Hepatocyte (in vitro differentiated cells): Measurements from ENCODE around the gene CREB5. TPM values are rescaled to one million over a fixed set of nuclear protein-coding genes. Genes with fewer than 3 reads are reported as not detected.
"Not testable (repeated sequence)": the region's sequence is repeated elsewhere in the genome, so short reads cannot be mapped to it uniquely, and the experiment has no call there.

Source experiments
- DNase-seq: peaks from one replicate; pipeline ENCODE4 v3.0.0-alpha.2; 2016; ENCODE audit warnings: low spot score
- H2AFZ ChIP-seq: fragments of 200-600 bp; sonication (generic); 2 replicates; pipeline ENCODE4 v1.6.0; 2016; ENCODE audit warnings: antibody characterized with exemption, mild to moderate bottlenecking
- H3K27ac ChIP-seq: fragments of 200-600 bp; sonication (generic); 2 replicates; pipeline ENCODE4 v1.5.1; 2016; ENCODE audit warnings: mild to moderate bottlenecking
- H3K27me3 ChIP-seq: fragments of 200-600 bp; sonication (generic); 2 replicates; pipeline ENCODE4 v1.6.1; 2016
- H3K36me3 ChIP-seq: fragments of 200-600 bp; sonication (generic); replicated peaks from 2 replicates; pipeline ENCODE4 v1.5.1; 2016; ENCODE audit warnings: low read depth; ENCODE audit not compliant: insufficient read depth
- H3K4me1 ChIP-seq: fragments of 200-600 bp; sonication (generic); 2 replicates; pipeline ENCODE4 v1.5.1; 2016; ENCODE audit warnings: mild to moderate bottlenecking, moderate library complexity; ENCODE audit not compliant: insufficient read depth
- H3K4me2 ChIP-seq: fragments of 200-600 bp; sonication (generic); 2 replicates; pipeline ENCODE4 v1.6.0; 2016
- H3K4me3 ChIP-seq: fragments of 200-600 bp; sonication (generic); 2 replicates; pipeline ENCODE4 v1.5.1; 2016; ENCODE audit warnings: mild to moderate bottlenecking
- H3K79me2 ChIP-seq: fragments of 200-600 bp; sonication (generic); 2 replicates; pipeline ENCODE4 v1.6.0; 2017; ENCODE audit warnings: mild to moderate bottlenecking
- H3K9me2 ChIP-seq: fragments of 200-600 bp; sonication (generic); replicated peaks from 2 replicates; pipeline ENCODE4 v1.6.0; 2017; ENCODE audit warnings: mild to moderate bottlenecking; ENCODE audit not compliant: insufficient read depth
- H3K9me3 ChIP-seq: fragments of 200-600 bp; sonication (generic); 2 replicates; pipeline ENCODE4 v1.5.1; 2016; ENCODE audit warnings: low read depth, mild to moderate bottlenecking
- H4K20me1 ChIP-seq: fragments of 200-600 bp; sonication (generic); 2 replicates; pipeline ENCODE4 v1.6.0; 2016; ENCODE audit warnings: mild to moderate bottlenecking; ENCODE audit not compliant: insufficient read depth, poor library complexity, severe bottlenecking
- CTCF ChIP-seq: fragments of 200-600 bp; sonication (generic); IDR thresholded peaks from 2 replicates; pipeline ENCODE4 v1.5.1; 2016; ENCODE audit warnings: antibody characterized with exemption, mild to moderate bottlenecking; ENCODE audit not compliant: poor library complexity
- EZH2 ChIP-seq: fragments of 200-600 bp; sonication (generic); IDR thresholded peaks from 2 replicates; pipeline ENCODE4 v1.6.1; 2016; ENCODE audit warnings: antibody characterized with exemption, mild to moderate bottlenecking, borderline replicate concordance
- EZH2phosphoT487 ChIP-seq: fragments of 200-600 bp; sonication (generic); IDR thresholded peaks from one replicate; pipeline ENCODE4 v1.6.1; 2018; ENCODE audit warnings: antibody characterized with exemption, mild to moderate bottlenecking, low read depth, moderate library complexity; ENCODE audit not compliant: unreplicated experiment, severe bottlenecking
- WGBS: methylation state at CpG from one replicate; pipeline ENCODE4 v1.1.6; 2016; ENCODE audit warnings: low lambda C conversion rate; ENCODE audit errors: missing lambda C conversion rate; 5-methylcytosine and 5-hydroxymethylcytosine counted together
- polyA plus RNA-seq: library from polyadenylated mRNA; unstranded; fragments of >200 nt; fragmentation: Nextera tagmentation; extraction: Ambion mirVana; gene quantifications from 2 replicates; pipeline ENCODE4 v1.2.1, GENCODE V29; 2016
- total RNA-seq: library from RNA; depleted of rRNA; stranded (reverse); fragments of >200 nt; gene quantifications from 2 replicates; pipeline ENCODE4 v1.2.3, GENCODE V29; 2014

CREB5 gene
- total and polyA plus RNA-seq, 2 experiments from 2014 or later: 14.0 to 27.9 TPM

- 33% methylated on average over 5 of the region's 5 CpGs for WGBS
- TF ChIP-seq CTCF: no peak
- no peak for TF ChIP-seq EZH2phosphoT487
- TF ChIP-seq EZH2: no peak
- Histone ChIP-seq H3K27ac (peak overlapping the region; percentile 39), H3K36me3 (no peaks in the 10 kb centered on the region), H3K9me2 (no peaks in the 10 kb centered on the region), H3K4me3 (no peak overlapping the region), H4K20me1 (no peaks in the 10 kb centered on the region), H3K4me1 (peaks cover 11% of the 10 kb centered on the region), H3K27me3 (peaks cover 7% of the 10 kb centered on the region), H3K4me2 (peak overlapping the region; percentile 42), H3K9me3 (no peaks in the 10 kb centered on the region), H2AFZ (no peak overlapping the region), H3K79me2 (no peaks in the 10 kb centered on the region)
- DNase-seq: no peak
Measured at GRCh38 chr7:28551331-28551730, 139.0 kb downstream of the CREB5 start.

GRCh38 chr7:28551766-28552165 is 139.4 kb downstream of the CREB5 start:
- not testable (repeated sequence) for H4K20me1 ChIP-seq, H3K4me3 ChIP-seq, DNase-seq, H2AFZ ChIP-seq, H3K36me3 ChIP-seq, H3K79me2 ChIP-seq, H3K27me3 ChIP-seq, H3K9me3 ChIP-seq, H3K9me2 ChIP-seq
- Histone ChIP-seq H3K27ac (peak overlapping the region; percentile 39), H3K4me1 (peaks cover 11% of the 10 kb centered on the region), H3K4me2 (peak overlapping the region; percentile 42)
- WGBS: 46% methylated on average over 1 of the region's 1 CpG

GRCh38 chr7:28554802-28555471 is 142.6 kb downstream of the CREB5 start:
- H3K4me1 ChIP-seq: peaks cover 16% of the 10 kb centered on the region
- H3K4me2 ChIP-seq: no peak overlapping the region
- no peak overlapping the region for H3K4me3 ChIP-seq
- no peaks in the 10 kb centered on the region for H3K79me2 ChIP-seq
- WGBS: 98% methylated on average over 4 of the region's 4 CpGs
- H3K36me3 ChIP-seq: no peaks in the 10 kb centered on the region
- no peak for DNase-seq
- H4K20me1 ChIP-seq: no peaks in the 10 kb centered on the region
- H2AFZ ChIP-seq: no peak overlapping the region
- H3K27ac ChIP-seq: no peak overlapping the region
- TF ChIP-seq CTCF (no peak), EZH2phosphoT487 (no peak), EZH2 (no peak)
- H3K9me3 ChIP-seq: no peaks in the 10 kb centered on the region
- no peaks in the 10 kb centered on the region for H3K9me2 ChIP-seq
- H3K27me3 ChIP-seq: peaks cover 6% of the 10 kb centered on the region

- Histone ChIP-seq H3K9me2 (no peaks in the 10 kb centered on the region), H3K9me3 (no peaks in the 10 kb centered on the region), H3K79me2 (no peaks in the 10 kb centered on the region), H3K4me1 (peaks cover 16% of the 10 kb centered on the region), H3K27ac (no peak overlapping the region), H3K4me3 (no peak overlapping the region), H4K20me1 (no peaks in the 10 kb centered on the region), H3K27me3 (peaks cover 4% of the 10 kb centered on the region), H3K36me3 (no peaks in the 10 kb centered on the region), H2AFZ (no peak overlapping the region), H3K4me2 (no peak overlapping the region)
- TF ChIP-seq EZH2 (no peak), CTCF (no peak), EZH2phosphoT487 (no peak)
- DNase-seq: no peak
- whole genome bisulfite sequencing: 88% methylated on average over 8 of the region's 8 CpGs
Measured at GRCh38 chr7:28556025-28556424, 143.7 kb downstream of the CREB5 start.
